ENCODE data around the gene FECH. TPM values are rescaled to one million over a fixed set of nuclear protein-coding genes. Genes with fewer than 3 reads are reported as not detected.

The FECH gene
- total RNA-seq, 1 donor from 2014 or later, result 43.4 TPM

GRCh38 chr18:57579934-57580333 is 6.6 kb downstream of the FECH start:
- DNase-seq, result no peak

GRCh38 chr18:57576316-57576715 is 10.2 kb downstream of the FECH start:
- DNase-seq, result no peak

GRCh38 chr18:57575542-57575941 is 11.0 kb downstream of the FECH start:
- no peak for DNase-seq

- no peak for DNase-seq
Measured at GRCh38 chr18:57574866-57575265, 11.6 kb downstream of the FECH start.

- no peak for DNase-seq
Measured at GRCh38 chr18:57570162-57570561, 16.3 kb downstream of the FECH start.

GRCh38 chr18:57569133-57569532 is 17.4 kb downstream of the FECH start:
- no peak for DNase-seq

GRCh38 chr18:57561728-57562423 is 24.6 kb downstream of the FECH start:
- DNase-seq, result peak; percentile 71

GRCh38 chr18:57561261-57561660 is 25.2 kb downstream of the FECH start:
- no peak for DNase-seq

GRCh38 chr18:57559314-57559713 is 27.2 kb downstream of the FECH start:
- DNase-seq, result peak; percentile 83

- DNase-seq, result no peak
Measured at GRCh38 chr18:57555134-57555533, 31.4 kb downstream of the FECH start.

- DNase-seq, result peak; percentile 12
Measured at GRCh38 chr18:57550510-57550909, 36.0 kb downstream of the FECH start.

- DNase-seq, result no peak
Measured at GRCh38 chr18:57547260-57547659, 39.2 kb downstream of the FECH start.

GRCh38 chr18:57544936-57545660 is 41.4 kb downstream of the FECH start:
- no peak for DNase-seq

- no peak for DNase-seq
Measured at GRCh38 chr18:57543560-57543959, 42.9 kb downstream of the FECH start.

GRCh38 chr18:57542812-57543427 is 43.6 kb downstream of the FECH start:
- DNase-seq, result peak; percentile 59

- no peak for DNase-seq
Measured at GRCh38 chr18:57542126-57542525, 44.4 kb downstream of the FECH start.

- DNase-seq, result no peak
Measured at GRCh38 chr18:57539702-57540101, 46.8 kb downstream of the FECH start.

GRCh38 chr18:57538614-57539013 is 47.9 kb downstream of the FECH start:
- DNase-seq, result no peak

GRCh38 chr18:57534511-57534909 is 52.0 kb downstream of the FECH start:
- DNase-seq, result no peak

- no peak for DNase-seq
Measured at GRCh38 chr18:57533868-57534510, 52.5 kb downstream of the FECH start.

- peak; percentile 9 for DNase-seq
Measured at GRCh38 chr18:57533006-57533867, 53.3 kb downstream of the FECH start.

GRCh38 chr18:57529151-57529550 is 57.4 kb downstream of the FECH start:
- no peak for DNase-seq
